Measurements from ENCODE around the gene DGKB.

Gene DGKB

DNA sequence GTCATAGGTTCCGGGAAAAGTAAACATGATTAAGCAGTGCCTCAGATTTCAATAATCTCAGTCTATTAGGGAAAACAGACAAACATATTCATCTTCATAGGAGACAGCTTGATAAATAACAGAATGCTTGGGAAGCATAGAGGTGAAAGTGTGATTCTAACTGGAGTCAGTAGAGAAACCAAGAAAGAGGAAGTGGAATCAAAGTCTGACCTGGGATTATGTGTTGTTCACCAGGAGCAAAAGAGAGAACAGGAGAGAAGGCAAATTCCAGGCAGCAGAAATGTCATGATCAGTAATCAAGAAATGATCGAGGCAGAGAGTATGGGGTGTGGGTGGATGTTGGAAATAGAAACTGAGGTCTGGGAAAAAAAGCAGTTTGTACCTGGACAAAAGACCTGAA lies 43.7 kb downstream of the DGKB start:
- DNase-seq = no peak

GRCh38 chr7:14858410-14858809 lies 44.1 kb downstream of the DGKB start:
- DNase-seq = no peak

DNA sequence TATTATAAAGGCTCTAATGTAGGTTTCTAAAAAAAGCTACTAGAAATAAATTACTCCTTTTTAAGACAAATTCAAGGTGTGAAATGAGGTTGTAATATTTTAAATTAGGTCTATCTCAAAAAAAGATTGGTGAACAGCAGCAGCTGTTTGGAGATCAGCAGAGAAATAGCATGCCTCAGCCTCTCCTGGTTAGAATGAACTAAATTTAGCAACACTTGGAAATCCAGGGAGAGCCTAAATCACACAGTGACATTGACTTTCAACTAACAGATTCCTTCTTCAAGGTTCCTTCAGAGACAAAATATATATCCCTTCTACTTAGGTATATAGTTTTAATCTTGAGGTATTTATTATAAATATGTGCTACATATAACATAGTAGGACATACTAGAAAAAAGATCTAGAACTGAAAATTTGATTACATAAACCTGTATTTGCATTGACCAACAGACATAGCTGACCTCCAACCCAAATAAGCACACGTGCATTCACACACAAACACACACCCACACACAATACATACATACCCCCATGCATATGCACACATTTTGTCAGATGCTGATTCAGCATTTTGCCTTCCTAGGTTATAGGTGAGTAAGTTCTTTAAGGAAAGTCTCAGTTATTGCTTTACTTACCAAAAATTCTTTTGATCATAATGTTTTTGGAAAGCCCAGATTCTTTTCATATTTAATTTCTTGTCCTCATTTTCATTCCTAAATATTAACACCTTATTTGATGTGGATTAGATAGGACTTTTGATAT lies 47.3 kb downstream of the DGKB start:
- DNase-seq = no peak

DNA sequence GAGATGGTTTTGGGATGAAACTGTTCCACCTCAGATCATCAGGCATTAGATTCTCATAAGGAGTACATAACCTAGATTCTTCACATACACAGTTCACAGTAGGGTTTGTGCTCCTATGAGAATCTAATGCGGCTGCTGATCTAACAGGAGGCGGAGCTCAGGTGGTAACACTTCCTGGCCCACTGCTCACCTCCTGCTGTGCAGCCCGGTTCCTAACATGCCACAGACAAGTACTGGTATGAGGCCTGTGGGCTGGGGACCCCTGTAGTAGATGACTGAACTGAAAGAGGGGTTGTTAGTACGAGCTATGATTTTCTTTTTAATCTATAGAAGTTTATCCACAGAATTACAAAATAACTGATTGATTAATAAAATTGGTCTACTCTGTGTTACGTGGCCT lies 48.1 kb downstream of the DGKB start:
- no peak for DNase-seq

DNA sequence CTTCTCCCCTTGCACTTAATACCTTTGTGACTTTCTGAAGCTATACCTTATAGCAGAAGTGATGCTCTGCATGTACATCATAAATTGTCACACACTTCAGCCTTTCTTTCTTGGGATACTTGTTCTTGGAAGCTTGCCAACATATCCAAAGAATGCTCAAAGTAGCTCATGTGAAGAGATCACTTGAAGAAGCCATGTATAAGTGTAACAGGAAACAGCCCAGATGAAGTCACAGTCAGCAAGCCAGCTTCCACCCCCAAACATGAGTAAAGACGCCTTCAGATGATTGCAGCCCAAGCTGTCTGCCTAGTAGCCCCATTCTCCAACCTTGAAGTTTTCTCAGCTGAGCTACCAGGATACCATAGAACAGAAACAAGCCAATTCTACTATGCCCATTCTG lies 50.9 kb downstream of the DGKB start:
- DNase-seq = no peak

GRCh38 chr7:14850039-14850438 lies 52.5 kb downstream of the DGKB start:
- peak; percentile 48 for DNase-seq

DNA sequence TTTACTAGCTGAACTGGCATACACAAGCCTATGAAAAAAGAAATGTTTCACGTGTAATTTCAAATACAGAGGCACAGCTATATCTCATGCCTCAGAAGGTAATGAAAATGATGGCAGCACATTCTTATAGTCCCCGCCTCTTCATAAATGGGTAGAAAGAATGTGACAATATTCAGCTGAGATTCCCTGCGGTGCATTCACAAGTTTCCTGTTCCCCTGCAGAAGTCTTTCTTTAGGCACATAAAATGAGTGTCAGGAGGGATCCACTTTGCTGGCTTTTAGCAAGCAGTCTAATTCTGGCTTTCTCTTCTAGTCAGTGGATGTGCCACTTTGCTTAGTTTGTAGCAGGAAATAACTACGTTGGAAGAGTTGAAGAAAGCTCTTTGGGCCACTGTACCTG lies 56.1 kb downstream of the DGKB start:
- no peak for DNase-seq

DNA sequence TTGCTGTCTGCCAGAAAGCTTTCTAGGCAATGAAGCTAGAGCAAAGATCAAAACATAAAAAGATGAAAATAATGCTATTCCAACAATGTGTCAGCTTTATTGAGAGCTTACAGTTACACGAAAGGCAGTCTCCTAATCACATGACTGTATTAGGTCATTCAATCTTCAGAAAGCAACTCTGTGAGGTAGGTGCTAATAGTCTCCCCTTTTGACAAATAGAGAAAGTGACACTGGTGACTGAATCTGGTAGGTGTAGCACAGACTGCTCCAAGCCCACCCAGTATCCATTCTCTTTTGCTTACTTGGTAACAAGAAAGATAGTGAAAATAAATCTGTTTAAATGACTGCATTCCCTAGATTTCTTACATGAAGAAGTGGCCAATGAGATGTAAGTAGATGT lies 58.8 kb downstream of the DGKB start:
- no peak for DNase-seq

DNA sequence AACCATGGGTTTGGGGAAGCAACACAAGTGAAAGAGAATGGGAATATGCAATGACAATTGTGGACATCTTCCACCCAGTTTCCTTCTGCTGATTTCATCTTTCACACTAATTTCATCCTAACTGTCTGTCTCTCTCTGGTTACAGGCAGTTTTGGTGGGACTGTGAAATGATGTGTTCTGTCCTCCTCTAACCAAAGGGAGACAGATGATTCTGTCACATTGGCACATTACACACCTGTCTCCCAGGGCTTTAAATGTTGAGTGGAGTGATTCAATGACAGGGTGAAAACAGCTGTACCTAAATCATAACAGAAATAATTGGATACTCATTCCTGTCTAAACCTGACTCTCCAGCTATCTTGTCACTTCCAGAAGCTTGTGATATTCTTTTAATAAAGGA lies 60.0 kb downstream of the DGKB start:
- DNase-seq = no peak

DNA sequence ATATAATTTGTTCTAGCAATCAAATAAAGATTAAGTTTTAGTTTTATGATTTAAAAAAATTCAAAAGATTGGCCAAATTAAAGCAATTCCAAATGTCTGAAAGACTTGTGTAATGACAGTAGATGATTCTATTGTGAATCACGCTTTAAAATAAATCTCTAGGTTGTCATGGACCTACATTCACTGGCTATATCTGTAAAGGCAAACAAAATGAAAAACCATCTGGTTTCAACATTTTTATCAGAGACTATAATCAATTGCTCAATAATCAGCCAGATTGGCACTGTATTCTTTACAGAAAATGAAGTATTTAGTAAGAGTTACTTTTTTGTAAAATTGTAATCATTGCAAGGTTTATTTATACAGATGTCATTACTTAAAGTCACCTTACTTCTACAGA lies 60.7 kb downstream of the DGKB start:
- DNase-seq = no peak

GRCh38 chr7:14841086-14841485 lies 61.5 kb downstream of the DGKB start:
- DNase-seq = no peak

GRCh38 chr7:14839307-14839706 lies 63.2 kb downstream of the DGKB start:
- no peak for DNase-seq

DNA sequence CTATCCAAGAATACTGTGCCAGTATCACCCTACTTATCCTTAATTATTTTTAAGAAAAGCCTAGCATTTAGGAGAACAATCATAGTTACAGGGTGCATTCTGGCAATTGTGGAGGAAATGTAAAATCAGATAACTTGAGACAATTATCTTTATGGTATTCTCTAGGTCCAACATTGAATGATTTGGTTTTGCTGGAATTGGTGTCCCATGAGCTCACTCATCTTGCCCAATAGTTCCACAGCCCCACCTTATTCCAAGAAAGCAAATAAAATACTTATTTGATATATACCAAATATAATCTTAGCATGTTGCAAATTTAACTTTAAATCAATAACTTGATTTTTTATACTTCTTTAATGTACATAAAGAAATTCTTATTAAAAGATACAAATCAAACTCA lies 65.3 kb downstream of the DGKB start:
- no peak for DNase-seq

GRCh38 chr7:14836571-14837189 lies 65.9 kb downstream of the DGKB start:
- no peak for DNase-seq

DNA sequence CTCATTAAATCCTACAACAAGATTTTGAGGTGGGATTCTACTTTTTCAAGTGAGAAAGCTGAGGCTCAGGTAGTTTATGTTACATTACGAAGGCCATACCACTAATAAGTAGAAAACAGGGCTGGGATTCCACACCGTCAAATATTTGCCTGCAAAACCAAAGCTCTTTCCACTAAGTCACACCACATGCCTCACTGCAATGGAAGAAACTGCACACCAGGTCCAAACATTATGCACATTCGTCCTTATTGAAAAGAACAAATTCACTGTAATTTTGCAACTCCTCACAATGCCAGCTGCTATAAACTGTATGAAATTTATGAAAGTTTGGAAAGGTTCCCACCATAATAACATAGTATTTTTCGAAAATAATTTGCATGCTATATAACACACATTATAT lies 66.5 kb downstream of the DGKB start:
- no peak for DNase-seq

GRCh38 chr7:14835384-14835783 lies 67.2 kb downstream of the DGKB start:
- no peak for DNase-seq

GRCh38 chr7:14834883-14835282 lies 67.7 kb downstream of the DGKB start:
- peak; percentile 11 for DNase-seq

- DNase-seq = peak; percentile 66
Measured at GRCh38 chr7:14834456-14834855, 68.1 kb downstream of the DGKB start.

GRCh38 chr7:14833707-14834106 lies 68.8 kb downstream of the DGKB start:
- DNase-seq = no peak

DNA sequence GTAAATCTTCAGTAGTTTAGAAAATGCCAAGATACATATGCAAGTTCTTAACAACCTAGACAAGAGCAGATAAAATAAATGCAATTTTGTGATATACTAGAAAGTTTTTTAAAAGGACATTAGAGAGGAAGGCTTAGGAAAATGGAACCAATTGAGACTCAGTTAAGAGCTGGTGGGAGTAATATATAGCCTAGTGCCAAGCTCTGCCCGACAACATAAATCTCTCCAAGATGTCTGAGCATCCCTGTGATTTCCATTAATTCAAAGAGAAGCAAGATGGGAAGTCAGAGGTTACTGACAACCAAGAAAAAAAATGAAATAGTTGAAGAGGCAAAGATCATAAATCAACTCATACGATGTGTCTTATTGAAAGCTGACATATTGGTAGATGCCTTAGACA lies 74.5 kb downstream of the DGKB start:
- DNase-seq = no peak

DNA sequence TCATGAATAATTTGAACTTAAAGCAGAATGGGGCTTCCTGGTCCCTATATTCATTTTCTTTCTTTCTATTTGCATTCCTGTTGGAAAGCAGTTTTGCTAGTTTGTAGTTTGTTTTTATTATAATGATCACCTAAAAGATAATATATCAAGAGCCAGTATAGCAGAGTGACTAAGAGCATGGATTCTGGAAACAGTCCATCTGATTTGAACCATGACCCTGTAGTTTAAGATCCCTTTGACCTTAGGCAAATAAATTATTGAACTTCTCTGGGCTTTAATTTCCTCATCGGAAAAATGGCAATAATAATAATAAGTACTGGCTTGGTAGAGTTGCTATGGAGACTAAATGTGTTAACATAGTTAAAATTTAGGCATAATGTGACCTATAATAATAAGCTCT lies 76.1 kb downstream of the DGKB start:
- no peak for DNase-seq

DNA sequence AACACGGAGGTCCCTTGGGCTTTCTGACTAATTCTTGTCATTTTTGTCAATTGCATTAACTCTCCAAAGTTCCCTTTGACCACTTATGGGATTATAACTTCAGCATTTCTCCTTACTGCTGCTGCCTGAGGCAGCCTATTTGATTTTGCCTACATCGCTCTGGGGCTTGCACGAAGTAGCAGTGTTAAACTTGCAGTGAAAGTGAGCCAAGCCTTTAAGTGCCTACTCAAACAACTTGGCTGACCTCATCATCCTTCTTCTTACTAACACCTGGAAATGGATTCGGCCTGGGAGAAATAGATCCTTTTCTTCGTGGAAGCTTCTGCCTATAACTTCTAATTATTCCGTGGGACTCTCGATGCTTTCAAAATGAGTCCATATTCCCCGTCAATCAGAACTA lies 76.6 kb downstream of the DGKB start:
- no peak for DNase-seq

GRCh38 chr7:14822481-14822854 lies 80.1 kb downstream of the DGKB start:
- DNase-seq = no peak

DNA sequence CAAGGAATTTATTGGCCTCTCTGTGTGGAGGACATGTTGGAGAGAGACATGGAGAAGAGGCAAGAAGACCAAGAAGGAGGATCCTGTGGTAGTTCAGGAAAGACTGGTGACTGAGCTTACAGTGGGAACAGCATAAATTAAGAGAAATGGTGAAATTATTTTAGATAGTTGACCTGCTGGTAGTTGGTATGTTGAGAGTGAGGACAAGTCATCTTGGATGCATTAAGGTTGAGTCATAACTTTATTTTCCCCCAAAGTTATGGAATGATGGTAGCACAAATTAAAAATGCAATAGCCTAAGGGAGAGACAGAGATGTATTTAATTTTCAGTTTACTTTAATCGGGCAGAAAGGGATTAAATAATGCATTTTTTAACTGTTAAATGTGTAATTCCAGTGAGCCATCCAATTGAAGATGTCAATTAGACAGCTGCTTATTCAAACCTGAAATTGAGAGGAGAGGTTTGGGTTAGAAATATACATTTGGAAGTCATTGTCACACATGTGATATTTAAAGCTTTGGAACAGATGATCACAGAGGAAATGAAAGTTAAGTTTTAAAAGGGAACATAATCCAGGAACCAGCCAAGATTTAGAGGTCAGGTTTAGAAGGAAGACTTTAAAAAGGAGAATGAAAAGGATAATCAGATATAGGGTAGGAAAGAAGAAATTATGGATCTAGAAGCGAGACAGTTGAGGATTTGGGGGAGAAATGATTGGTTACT lies 80.6 kb downstream of the DGKB start:
- DNase-seq = no peak

All from activated CD4-positive, alpha-beta T cell treated with anti-CD3 and anti-CD28 coated beads, Interleukin-2, Interleukin-6, amounts not matched to agents 100 ng/mL and 50 ng/mL, durations not matched to agents 16 hours and 8 hours (primary cell).